Esophagus squamous epithelium (tissue), 5 donors: Measurements from ENCODE around the gene HSD11B2. TPM values are rescaled to one million over a fixed set of nuclear protein-coding genes. Genes with fewer than 3 reads are reported as not detected.
A peak's percentile ranks its signal among the peaks of the same experiment; 100 is the strongest.

Source experiments
- DNase-seq: peaks from one replicate; lab custom pipeline; 2025; lab: John Stamatoyannopoulos, UW
- H3K27ac ChIP-seq, 4 donors: fragments of 200-600 bp; sonication (generic); one replicate each; pipeline ENCODE4 v1.5.1; 2016 to 2019; ENCODE audit warnings: mild to moderate bottlenecking in 1 of 4
- H3K27me3 ChIP-seq, 4 donors: fragments of 200-600 bp; sonication (generic); 1 replicate in 3 of 4; 2 replicates in 1 of 4; pipeline versions ENCODE4 v1.5.1 to v1.6.0; 2017 to 2021; ENCODE audit warnings: antibody characterized with exemption in 1 of 4
- H3K36me3 ChIP-seq, 3 donors: fragments of 200-600 bp; sonication (generic); one replicate each; pipeline ENCODE4 v1.5.1; 2016 to 2019
- H3K4me1 ChIP-seq, 3 donors: fragments of 200-600 bp; sonication (generic); one replicate each; pipeline ENCODE4 v1.5.1; 2017 to 2019
- H3K4me3 ChIP-seq, 4 donors: fragments of 200-600 bp; sonication (generic); 1 replicate in 3 of 4; 2 replicates in 1 of 4; pipeline ENCODE4 v1.5.1; 2016 to 2019; ENCODE audit warnings: mild to moderate bottlenecking in 2 of 4, moderate library complexity in 1 of 4
- H3K9me3 ChIP-seq, 3 donors: fragments of 200-600 bp; sonication (generic); one replicate each; pipeline ENCODE4 v1.5.1; 2016 to 2019
- CTCF ChIP-seq, 6 experiments: fragments of 450-650 bp in 4 of 6; fragments of 200-600 bp in 2 of 6; sonication (generic) in 2 of 6; IDR thresholded peaks; one replicate each; pipeline ENCODE4 v1.5.1; 2016 to 2019; ENCODE audit warnings: antibody characterized with exemption in 6 of 6, mild to moderate bottlenecking in 4 of 6, moderate library complexity in 4 of 6
- POLR2A ChIP-seq, 4 donors: fragments of 450-650 bp; IDR thresholded peaks; one replicate each; pipeline ENCODE4 v1.6.1; 2017; ENCODE audit warnings: antibody characterized with exemption in 4 of 4, mild to moderate bottlenecking in 4 of 4, moderate library complexity in 3 of 4
- WGBS, 2 donors: methylation state at CpG; one replicate each; pipeline ENCODE4 v1.1.5; 2018; 5-methylcytosine and 5-hydroxymethylcytosine counted together
- intact Hi-C: fragments of 100-400 bp; cut with DNase I; formaldehyde crosslinking; loops from one replicate; pipeline ENCODE4 v1.15.0; 2022
- total RNA-seq, 4 donors: library from RNA; depleted of rRNA; stranded (reverse); fragments of >200 nt; gene quantifications; one replicate each; pipeline ENCODE4 v1.1.0, GENCODE V29; 2016
- donor health status: DM: yes; HTN: yes; CAD: no.

Gene HSD11B2
- total RNA-seq, 4 donors from 2014 or later: 2.1 to 13.0 (median 6.7) TPM

GRCh38 chr16:67426950-67427349 is 4.0 kb upstream of the HSD11B2 start:
- H3K4me3 ChIP-seq: no peak overlapping the region
- TF ChIP-seq CTCF (IDR thresholded peaks at IDR 0.05) (no peak), POLR2A (IDR thresholded peaks at IDR 0.05) (no peak)
- no peaks in the 10 kb centered on the region for H3K9me3 ChIP-seq
- peak overlapping the region in 1 of 4 donors; percentile 25 for H3K27ac ChIP-seq
- 79 to 83% methylated on average over 7 of the region's 7 CpGs for WGBS, 2 donors
- H3K36me3 ChIP-seq: no peaks in the 10 kb centered on the region
- H3K27me3 ChIP-seq: peaks cover 0 to 43% (median 0%) of the 10 kb centered on the region in 4 donors
- peaks cover 17 to 43% (median 22%) of the 10 kb centered on the region in 3 donors for H3K4me1 ChIP-seq
- intact Hi-C loops: no loop called here
- no peak for DNase-seq

GRCh38 chr16:67428146-67428731 is 2.7 kb upstream of the HSD11B2 start:
- H3K9me3 ChIP-seq: no peaks in the 10 kb centered on the region
- H3K36me3 ChIP-seq: no peaks in the 10 kb centered on the region
- whole genome bisulfite sequencing, 2 donors: 12 to 47% methylated on average over 3 to 11 of the region's 11 CpGs
- H3K4me1 ChIP-seq: peaks cover 21 to 56% (median 27%) of the 10 kb centered on the region in 3 donors
- no peak overlapping the region for H3K4me3 ChIP-seq
- peaks cover 0 to 43% (median 0%) of the 10 kb centered on the region in 4 donors for H3K27me3 ChIP-seq
- intact Hi-C loops: no loop called here
- TF ChIP-seq CTCF (IDR thresholded peaks at IDR 0.05) (peak; percentile 41 to 90 (median 81)), POLR2A (IDR thresholded peaks at IDR 0.05) (no peak)
- peak overlapping the region in 2 of 4 donors; percentile 33 to 53 for H3K27ac ChIP-seq
- no peak for DNase-seq

GRCh38 chr16:67429053-67429798 is 1.7 kb upstream of the HSD11B2 start:
- Histone ChIP-seq H3K4me1 (peaks cover 21 to 58% (median 27%) of the 10 kb centered on the region in 3 donors), H3K4me3 (no peak overlapping the region), H3K27ac (peak overlapping the region in 2 of 4 donors; percentile 76 to 79), H3K9me3 (no peaks in the 10 kb centered on the region), H3K36me3 (no peaks in the 10 kb centered on the region), H3K27me3 (peaks cover 0 to 43% (median 0%) of the 10 kb centered on the region in 4 donors)
- intact Hi-C loops: no loop called here
- DNase-seq: no peak
- TF ChIP-seq POLR2A (IDR thresholded peaks at IDR 0.05): no peak
- no peak for TF ChIP-seq CTCF (IDR thresholded peaks at IDR 0.05)
- WGBS, 2 donors: 100% methylated on average over 1 of the region's 3 CpGs

GRCh38 chr16:67429799-67430503 is 970 bp upstream of the HSD11B2 start:
- peak overlapping the region; percentile 36 to 71 (median 52) for H3K4me3 ChIP-seq
- H3K27me3 ChIP-seq: peaks cover 0 to 36% (median 0%) of the 10 kb centered on the region in 4 donors
- no peak for DNase-seq
- H3K9me3 ChIP-seq: no peaks in the 10 kb centered on the region
- no peak for TF ChIP-seq POLR2A (IDR thresholded peaks at IDR 0.05)
- TF ChIP-seq CTCF (IDR thresholded peaks at IDR 0.05): no peak
- intact Hi-C loops: no loop called here
- H3K36me3 ChIP-seq: no peaks in the 10 kb centered on the region
- H3K27ac ChIP-seq: peak overlapping the region; percentile 76 to 89 (median 80)
- WGBS, 2 donors: 0 to 14% methylated on average over 4 of the region's 13 CpGs
- peaks cover 21 to 58% (median 27%) of the 10 kb centered on the region in 3 donors for H3K4me1 ChIP-seq
